Tibial nerve (tissue), 4 donors: Measurements from ENCODE around the gene DUSP28. TPM values are rescaled to one million over a fixed set of nuclear protein-coding genes. Genes with fewer than 3 reads are reported as not detected.
"Not testable (repeated sequence)": the region's sequence is repeated elsewhere in the genome, so short reads cannot be mapped to it uniquely, and the experiment has no call there.

Experiments used
- DNase-seq, 2 donors: peaks; one replicate each; pipeline ENCODE4 v3.0.0-alpha.2; 2019; ENCODE audit warnings: low spot score in 2 of 2
- H3K27ac ChIP-seq, 4 donors: fragments of 200-600 bp; sonication (generic) in 3 of 4; one replicate each; pipeline ENCODE4 v1.5.1; 2017 to 2019; ENCODE audit warnings: mild to moderate bottlenecking in 1 of 4
- H3K27me3 ChIP-seq, 2 donors: fragments of 200-600 bp; sonication (generic) in 1 of 2; one replicate each; pipeline versions ENCODE4 v1.5.1 to v1.6.0; 2017 to 2019
- H3K36me3 ChIP-seq, 3 donors: fragments of 200-600 bp; sonication (generic); one replicate each; pipeline ENCODE4 v1.5.1; 2018 to 2019
- H3K4me1 ChIP-seq, 4 donors: fragments of 200-600 bp; sonication (generic) in 3 of 4; one replicate each; pipeline ENCODE4 v1.5.1; 2017 to 2019
- H3K4me3 ChIP-seq, 4 donors: fragments of 200-600 bp; sonication (generic) in 3 of 4; one replicate each; pipeline ENCODE4 v1.5.1; 2017 to 2019; ENCODE audit warnings: mild to moderate bottlenecking in 1 of 4, moderate library complexity in 1 of 4
- H3K9me3 ChIP-seq, 4 donors: fragments of 200-600 bp; sonication (generic) in 3 of 4; one replicate each; pipeline ENCODE4 v1.5.1; 2017 to 2019
- EP300 ChIP-seq, 2 donors: sonication (generic); formaldehyde crosslinking; IDR thresholded peaks; one replicate each; pipeline ENCODE4 v1.6.1; 2017; ENCODE audit warnings: antibody characterized with exemption in 2 of 2, mild to moderate bottlenecking in 1 of 2
- POLR2A ChIP-seq, 2 donors: fragments of 450-650 bp; IDR thresholded peaks; one replicate each; pipeline ENCODE4 v1.6.1; 2017; ENCODE audit warnings: antibody characterized with exemption in 2 of 2, mild to moderate bottlenecking in 2 of 2, moderate library complexity in 2 of 2
- WGBS, 2 donors: methylation state at CpG; one replicate each; pipeline ENCODE4 v1.1.5; 2018; 5-methylcytosine and 5-hydroxymethylcytosine counted together
- total RNA-seq, 4 donors: library from RNA; depleted of rRNA; stranded (reverse); fragments of >200 nt; gene quantifications; one replicate each; pipeline ENCODE4 v1.1.0, GENCODE V29; 2016
- TF ChIP-seq, protein P1 (sequence below), 5 experiments: fragments of 200-600 bp in 3 of 5; fragments of 450-650 bp in 2 of 5; sonication (generic) in 3 of 5; IDR thresholded peaks; one replicate each; pipeline ENCODE4 v1.5.1; 2016 to 2019; ENCODE audit warnings: antibody characterized with exemption in 5 of 5, mild to moderate bottlenecking in 3 of 5, moderate library complexity in 2 of 5

DUSP28 gene
- total RNA-seq, 4 donors from 2014 or later, result 4.5 to 16.1 (median 7.2) TPM

DNA sequence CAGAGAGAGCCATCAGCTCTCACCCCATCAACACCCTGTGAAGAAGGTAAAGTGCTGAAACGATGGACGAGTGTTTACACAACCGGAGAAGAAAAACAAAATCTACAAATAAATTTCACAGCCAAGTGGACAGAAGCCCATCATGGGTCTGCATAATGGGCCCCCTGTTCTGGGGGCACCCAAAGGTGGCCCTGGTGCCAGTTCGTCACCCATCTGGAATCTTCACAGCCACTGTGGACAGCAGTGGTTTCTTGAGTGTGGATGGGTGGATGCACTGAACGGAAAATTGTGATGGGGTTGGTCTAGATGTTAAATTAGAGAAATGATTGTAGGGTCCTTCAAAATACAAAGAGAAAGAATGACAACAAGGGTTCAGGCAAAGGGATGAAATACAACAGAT lies 41.2 kb upstream of the DUSP28 start:
- no peak for TF ChIP-seq POLR2A (IDR thresholded peaks at IDR 0.05)
- no peak for TF ChIP-seq EP300 (IDR thresholded peaks at IDR 0.05)
- TF ChIP-seq, protein P1, sequence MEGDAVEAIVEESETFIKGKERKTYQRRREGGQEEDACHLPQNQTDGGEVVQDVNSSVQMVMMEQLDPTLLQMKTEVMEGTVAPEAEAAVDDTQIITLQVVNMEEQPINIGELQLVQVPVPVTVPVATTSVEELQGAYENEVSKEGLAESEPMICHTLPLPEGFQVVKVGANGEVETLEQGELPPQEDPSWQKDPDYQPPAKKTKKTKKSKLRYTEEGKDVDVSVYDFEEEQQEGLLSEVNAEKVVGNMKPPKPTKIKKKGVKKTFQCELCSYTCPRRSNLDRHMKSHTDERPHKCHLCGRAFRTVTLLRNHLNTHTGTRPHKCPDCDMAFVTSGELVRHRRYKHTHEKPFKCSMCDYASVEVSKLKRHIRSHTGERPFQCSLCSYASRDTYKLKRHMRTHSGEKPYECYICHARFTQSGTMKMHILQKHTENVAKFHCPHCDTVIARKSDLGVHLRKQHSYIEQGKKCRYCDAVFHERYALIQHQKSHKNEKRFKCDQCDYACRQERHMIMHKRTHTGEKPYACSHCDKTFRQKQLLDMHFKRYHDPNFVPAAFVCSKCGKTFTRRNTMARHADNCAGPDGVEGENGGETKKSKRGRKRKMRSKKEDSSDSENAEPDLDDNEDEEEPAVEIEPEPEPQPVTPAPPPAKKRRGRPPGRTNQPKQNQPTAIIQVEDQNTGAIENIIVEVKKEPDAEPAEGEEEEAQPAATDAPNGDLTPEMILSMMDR (IDR thresholded peaks at IDR 0.05), result no peak
- no peak for DNase-seq
- 84 to 86% methylated on average over 5 of the region's 5 CpGs for WGBS, 2 donors
- Histone ChIP-seq H3K27ac (no peak overlapping the region), H3K36me3 (peaks cover 0 to 24% (median 14%) of the 10 kb centered on the region in 3 donors), H3K27me3 (peaks cover 0 to 11% of the 10 kb centered on the region in 2 donors), H3K4me1 (peaks cover 0 to 17% (median 0%) of the 10 kb centered on the region in 4 donors), H3K4me3 (no peak overlapping the region), H3K9me3 (no peaks in the 10 kb centered on the region)

DNA sequence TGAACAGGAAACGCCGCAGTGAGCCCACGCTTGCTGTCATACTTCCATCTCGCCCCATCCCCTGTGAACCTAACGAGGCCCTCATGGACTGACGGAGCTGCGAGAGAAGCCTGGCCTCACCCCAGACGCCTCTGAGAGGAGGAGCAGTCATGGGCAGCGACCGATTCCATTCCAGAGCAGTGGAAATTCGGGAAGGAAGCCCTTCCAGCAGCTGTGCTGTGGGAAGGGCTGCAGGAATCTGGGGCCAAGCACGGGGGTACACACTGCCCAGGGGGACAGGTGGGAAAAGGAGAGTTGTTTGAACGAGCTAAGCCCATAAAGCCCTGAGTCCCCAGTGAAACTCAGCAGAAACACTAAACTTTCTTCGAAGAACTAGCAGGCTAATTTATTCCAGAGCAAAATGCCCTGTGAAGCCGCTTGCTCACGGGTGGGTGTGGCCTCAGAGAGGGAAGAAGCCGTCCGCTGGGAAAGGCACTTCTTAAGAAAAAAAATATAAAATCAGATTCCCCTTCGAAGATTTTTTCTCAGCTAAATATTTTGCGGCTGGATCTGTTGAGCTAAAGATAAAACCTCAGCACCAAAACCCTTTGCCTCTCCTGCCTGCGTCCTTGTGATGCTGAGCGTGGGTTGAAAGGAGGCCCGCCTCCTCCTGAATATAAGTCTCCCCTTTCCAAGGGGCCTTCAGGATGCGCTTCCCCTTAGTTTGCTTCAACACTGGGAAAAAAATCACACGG lies 40.6 kb upstream of the DUSP28 start:
- Histone ChIP-seq H3K9me3 (no peaks in the 10 kb centered on the region), H3K36me3 (peaks cover 0 to 30% (median 14%) of the 10 kb centered on the region in 3 donors), H3K4me3 (no peak overlapping the region), H3K4me1 (peaks cover 0 to 15% (median 0%) of the 10 kb centered on the region in 4 donors), H3K27me3 (peaks cover 0 to 11% of the 10 kb centered on the region in 2 donors), H3K27ac (no peak overlapping the region)
- TF ChIP-seq, protein P1 (IDR thresholded peaks at IDR 0.05), result no peak
- TF ChIP-seq EP300 (IDR thresholded peaks at IDR 0.05) (no peak), POLR2A (IDR thresholded peaks at IDR 0.05) (no peak)
- no peak for DNase-seq
- 26 to 32% methylated on average over 25 of the region's 25 CpGs for WGBS, 2 donors

- H3K4me1 ChIP-seq, result peaks cover 0 to 15% (median 0%) of the 10 kb centered on the region in 4 donors
- H3K4me3 ChIP-seq, result no peak overlapping the region
Observed at GRCh38 chr2:240520130-240520973, 39.8 kb upstream of the DUSP28 start.

DNA sequence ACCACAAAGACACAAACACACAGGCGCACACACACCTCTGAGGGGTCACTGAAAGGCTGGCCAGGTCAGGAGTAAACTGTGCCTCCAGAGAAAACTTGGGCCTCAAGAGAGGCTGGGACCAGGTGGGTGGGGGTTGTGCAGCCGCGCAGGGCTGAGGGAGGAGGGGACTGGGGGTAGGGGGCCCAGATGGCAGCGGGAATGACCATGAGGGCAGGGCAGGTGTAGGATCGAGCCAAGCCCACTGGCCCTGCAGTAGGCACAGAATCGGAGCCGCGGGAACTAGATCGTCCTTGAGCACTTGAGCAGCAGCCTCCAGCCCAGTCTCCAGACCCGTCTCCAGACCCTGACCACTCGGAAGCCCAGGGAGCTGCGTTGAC lies 39.2 kb upstream of the DUSP28 start:
- Histone ChIP-seq H3K4me1 (peaks cover 0 to 15% (median 0%) of the 10 kb centered on the region in 4 donors), H3K4me3 (no peak overlapping the region), H3K36me3 (peaks cover 0 to 44% (median 20%) of the 10 kb centered on the region in 3 donors), H3K27ac (no peak overlapping the region), H3K9me3 (peaks cover 0 to 5% (median 0%) of the 10 kb centered on the region in 4 donors), H3K27me3 (peaks cover 0 to 11% of the 10 kb centered on the region in 2 donors)
- 89 to 97% methylated on average over 12 of the region's 12 CpGs for WGBS, 2 donors
- TF ChIP-seq EP300 (IDR thresholded peaks at IDR 0.05) (no peak), POLR2A (IDR thresholded peaks at IDR 0.05) (no peak)
- TF ChIP-seq, protein P1 (IDR thresholded peaks at IDR 0.05), result no peak
- no peak for DNase-seq

More at GRCh38 chr2:240520130-240520973, 39.8 kb upstream of the DUSP28 start:
- Histone ChIP-seq H3K27me3 (peaks cover 0 to 11% of the 10 kb centered on the region in 2 donors), H3K9me3 (peaks cover 0 to 4% (median 0%) of the 10 kb centered on the region in 4 donors), H3K27ac (no peak overlapping the region), H3K36me3 (peaks cover 0 to 38% (median 17%) of the 10 kb centered on the region in 3 donors)
- no peak for DNase-seq
- TF ChIP-seq, protein P1 (IDR thresholded peaks at IDR 0.05), result no peak
- TF ChIP-seq EP300 (IDR thresholded peaks at IDR 0.05) (no peak), POLR2A (IDR thresholded peaks at IDR 0.05) (no peak)
- 25 to 38% methylated on average over 30 to 42 of the region's 52 CpGs for WGBS, 2 donors

- H3K36me3 ChIP-seq, result peaks cover 0 to 52% (median 20%) of the 10 kb centered on the region in 3 donors
- H3K27me3 ChIP-seq, result peaks cover 0 to 11% of the 10 kb centered on the region in 2 donors
- 95 to 96% methylated on average over 5 of the region's 5 CpGs for WGBS, 2 donors
- H3K4me3 ChIP-seq, DNase-seq, H3K27ac ChIP-seq, H3K9me3 ChIP-seq: not testable (repeated sequence)
- peaks cover 0 to 15% (median 0%) of the 10 kb centered on the region in 4 donors for H3K4me1 ChIP-seq
Observed at GRCh38 chr2:240521885-240522284, 38.3 kb upstream of the DUSP28 start.
